GM18861 (cell line): ENCODE measurements around the gene HES5.

Experiments
- ATAC-seq: cut with Tn5 transposase; IDR thresholded peaks from one replicate; pipeline ENCODE4 v1.9.1; 2021; ENCODE audit not compliant: unreplicated experiment

The HES5 gene

GRCh38 chr1:2502661-2503553, 27.2 kb downstream of the HES5 start:
- ATAC-seq: no peak

GRCh38 chr1:2502210-2502609, 27.9 kb downstream of the HES5 start:
- ATAC-seq: no peak

GRCh38 chr1:2501820-2502119, 28.3 kb downstream of the HES5 start:
- ATAC-seq: no peak

DNA sequence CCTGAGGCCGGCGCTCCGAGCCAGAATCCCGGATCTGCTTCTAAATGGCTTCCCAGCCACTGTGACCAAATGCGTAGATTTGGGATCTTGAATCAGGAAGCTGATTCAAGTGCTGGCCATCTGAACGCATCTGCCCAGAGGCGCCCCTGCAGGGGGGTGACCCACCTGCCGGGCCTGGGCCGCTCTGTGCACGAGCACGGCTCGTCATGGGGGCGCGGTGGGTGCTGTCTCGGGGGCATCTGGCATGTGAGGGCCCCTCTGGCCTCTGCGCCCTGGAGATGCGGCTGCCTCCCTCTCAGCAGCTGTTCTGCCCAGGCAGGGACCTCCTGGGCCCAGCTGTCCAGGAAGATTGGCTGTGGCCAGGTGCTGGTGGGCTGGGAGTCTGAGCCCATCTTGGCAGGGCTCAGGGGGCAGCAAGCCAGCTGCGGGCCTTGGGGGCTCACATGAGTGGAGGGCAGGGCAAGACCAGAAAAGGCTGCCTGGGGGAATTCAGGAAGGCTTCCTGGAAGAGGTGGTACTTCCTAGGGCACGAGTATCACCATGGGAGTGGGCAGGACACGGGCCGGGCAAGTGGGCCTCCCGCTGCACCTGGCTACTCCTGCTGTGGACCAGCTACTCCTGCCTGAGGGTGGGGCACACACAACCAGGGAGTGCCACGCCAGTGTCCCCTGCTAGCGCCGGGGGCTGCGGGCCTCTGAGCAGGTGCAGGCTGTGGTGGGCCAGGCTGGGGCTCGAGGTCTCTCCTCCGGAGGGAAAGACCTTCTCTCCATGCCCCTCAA, 28.8 kb downstream of the HES5 start:
- ATAC-seq: no peak

GRCh38 chr1:2499986-2500596, 30.0 kb downstream of the HES5 start:
- ATAC-seq: no peak

DNA sequence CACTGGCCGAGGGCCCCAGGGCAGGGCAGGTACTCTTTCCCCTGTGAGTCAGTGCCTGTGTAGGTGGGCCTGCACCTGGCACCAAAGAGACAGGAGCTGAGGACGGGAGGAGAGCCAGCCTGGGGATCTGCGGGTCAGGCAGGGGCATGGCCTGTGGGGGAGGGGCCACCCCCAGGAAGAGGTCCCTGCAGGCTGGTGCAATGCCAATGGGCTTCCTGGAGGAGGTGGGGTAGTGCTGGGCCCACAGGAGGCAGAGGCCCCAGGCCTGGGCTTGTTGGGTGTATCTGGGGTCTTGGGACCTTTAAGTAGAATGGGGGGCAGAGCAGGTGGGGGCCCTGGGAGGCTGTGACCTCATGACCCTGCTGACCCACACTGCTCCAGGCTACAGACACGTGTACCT, 30.8 kb downstream of the HES5 start:
- ATAC-seq: no peak

- ATAC-seq: no peak
Measured at GRCh38 chr1:2498648-2499047, 31.4 kb downstream of the HES5 start.

GRCh38 chr1:2497891-2498290, 32.2 kb downstream of the HES5 start:
- ATAC-seq: no peak

GRCh38 chr1:2496746-2497145, 33.3 kb downstream of the HES5 start:
- ATAC-seq: no peak

GRCh38 chr1:2496087-2496622, 33.9 kb downstream of the HES5 start:
- no peak for ATAC-seq

DNA sequence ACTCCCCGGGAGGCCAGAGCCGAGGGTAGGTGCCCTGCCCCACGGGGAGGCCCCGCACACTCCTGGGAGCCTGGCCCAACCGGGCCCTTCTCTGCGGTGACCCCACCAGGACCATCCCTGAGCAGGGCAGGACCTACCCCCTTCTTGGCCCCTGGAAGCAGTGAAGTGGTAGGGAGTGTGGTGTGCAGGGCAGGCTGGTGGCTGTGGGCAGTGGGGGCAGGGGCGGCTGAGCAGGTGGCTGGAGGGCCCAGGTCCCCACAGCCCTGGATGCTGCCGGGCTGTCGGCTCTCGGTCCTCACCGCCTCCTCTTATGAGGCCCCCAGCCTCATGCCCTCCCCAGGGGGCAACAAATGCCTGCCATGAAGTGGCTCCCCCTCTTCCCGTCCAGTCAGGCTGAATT, 34.5 kb downstream of the HES5 start:
- no peak for ATAC-seq

DNA sequence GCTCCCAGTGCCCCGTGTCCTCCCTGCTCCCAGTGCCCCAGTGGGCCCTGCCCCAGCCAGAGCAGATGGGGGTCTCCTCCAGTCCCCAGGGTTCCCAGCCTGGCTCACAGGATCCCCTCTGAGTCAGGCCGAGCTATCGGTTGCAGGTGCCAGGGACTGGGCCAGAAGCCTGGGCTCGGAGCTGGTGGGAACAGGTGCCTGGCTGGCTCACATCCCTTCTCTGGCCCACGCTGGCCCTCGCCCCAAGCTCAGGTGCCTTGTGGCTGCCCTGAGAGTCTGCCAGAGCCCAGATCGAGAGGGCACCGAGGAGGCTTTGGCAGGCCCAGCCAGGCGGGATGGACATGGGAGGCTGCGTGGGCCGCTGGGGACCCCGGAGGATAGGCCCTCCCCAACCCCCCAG, 35.0 kb downstream of the HES5 start:
- ATAC-seq: no peak

- ATAC-seq: no peak
Measured at GRCh38 chr1:2494323-2494693, 35.8 kb downstream of the HES5 start.

- ATAC-seq: no peak
Measured at GRCh38 chr1:2493691-2494322, 36.3 kb downstream of the HES5 start.

GRCh38 chr1:2493218-2493617, 36.8 kb downstream of the HES5 start:
- ATAC-seq: no peak

DNA sequence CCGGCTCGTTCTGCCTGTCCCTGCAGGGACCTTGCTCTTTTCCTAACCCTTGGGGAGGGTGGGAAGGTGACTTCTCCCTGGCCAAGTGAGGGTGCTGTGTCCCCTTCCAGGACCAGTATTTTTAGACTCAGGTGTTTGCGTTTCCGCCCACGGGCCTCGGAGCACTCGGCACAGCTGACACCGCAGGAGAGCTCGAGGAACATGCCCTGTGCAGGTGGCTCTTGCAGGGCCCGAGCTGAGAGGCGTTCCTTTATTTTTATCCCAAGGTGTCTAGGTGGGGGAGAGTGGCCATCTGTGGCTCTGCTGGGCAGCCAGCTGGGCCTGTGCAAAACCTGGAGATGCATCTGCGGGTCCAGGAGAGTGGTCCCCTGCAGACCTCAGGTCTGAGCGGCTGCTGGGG, 38.0 kb downstream of the HES5 start:
- ATAC-seq: no peak

- ATAC-seq: no peak
Measured at GRCh38 chr1:2489615-2490014, 40.4 kb downstream of the HES5 start.

DNA sequence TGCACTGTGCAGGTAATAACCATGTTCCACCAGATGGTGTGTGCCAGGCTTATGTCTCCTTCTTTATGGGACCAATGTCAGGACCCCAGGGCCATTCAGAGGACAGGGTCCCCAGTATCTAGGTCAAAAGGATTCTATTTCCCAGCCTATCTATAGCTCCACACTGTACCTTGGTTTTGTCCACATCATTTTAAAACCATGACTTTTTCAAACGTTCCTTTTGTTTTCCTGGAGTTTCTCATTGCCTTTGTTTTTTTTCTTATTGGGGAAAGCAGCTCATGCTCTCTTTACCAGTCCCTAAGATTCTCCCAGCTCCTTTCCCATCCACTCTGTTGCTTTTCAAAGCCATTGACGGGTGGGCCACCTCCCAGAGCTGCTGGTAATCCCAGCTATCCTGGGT, 41.4 kb downstream of the HES5 start:
- ATAC-seq: no peak

DNA sequence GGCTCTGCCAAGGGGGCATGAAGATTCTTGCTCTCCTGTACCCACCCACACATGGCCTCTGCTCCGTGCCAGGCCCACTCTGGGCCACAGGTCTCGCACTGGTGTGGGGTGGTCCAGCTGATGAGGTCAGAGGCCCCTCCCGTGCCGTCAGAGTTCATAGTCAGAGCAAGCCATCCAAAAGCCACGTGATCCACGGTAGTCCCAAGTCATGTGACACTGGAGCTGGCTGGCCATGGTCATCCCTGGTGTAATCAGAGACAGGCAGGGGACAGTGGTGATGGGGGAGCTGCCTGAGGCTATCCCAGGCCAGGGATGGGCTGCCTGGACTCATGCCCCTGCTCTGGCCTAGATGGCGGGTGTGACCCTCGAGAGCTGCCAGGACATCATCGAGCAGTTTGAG, 43.5 kb downstream of the HES5 start:
- ATAC-seq: no peak

- no peak for ATAC-seq
Measured at GRCh38 chr1:2486041-2486440, 44.0 kb downstream of the HES5 start.

DNA sequence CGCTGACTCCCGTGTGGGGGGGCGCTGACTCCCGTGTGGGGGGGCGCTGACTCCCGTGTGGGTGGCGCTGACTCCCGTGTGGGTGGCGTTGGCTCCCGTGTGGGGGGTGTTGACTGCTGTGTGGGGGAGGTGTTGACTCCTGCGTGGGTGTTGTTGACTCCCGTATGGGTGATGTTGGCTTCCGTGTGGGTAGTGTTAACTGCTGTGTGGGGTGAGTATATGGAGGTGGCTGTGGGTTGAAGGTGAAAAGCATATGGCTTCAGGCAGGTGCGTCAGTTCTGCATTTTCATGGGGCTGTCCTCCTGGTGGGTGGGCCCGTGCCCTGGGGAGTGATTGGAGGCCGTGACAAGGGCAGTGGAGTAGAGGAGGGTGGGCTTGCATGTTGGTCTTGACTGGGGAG, 46.1 kb downstream of the HES5 start:
- no peak for ATAC-seq
